G401.6 (cell line): ENCODE measurements around the gene EXOC4.

ENCODE experiments used
- FAIRE-seq: peaks from 2 replicates; lab custom pipeline; 2012; peaks lifted over from hg19 to GRCh38; lab: Jason Lieb, UNC

The EXOC4 gene

DNA sequence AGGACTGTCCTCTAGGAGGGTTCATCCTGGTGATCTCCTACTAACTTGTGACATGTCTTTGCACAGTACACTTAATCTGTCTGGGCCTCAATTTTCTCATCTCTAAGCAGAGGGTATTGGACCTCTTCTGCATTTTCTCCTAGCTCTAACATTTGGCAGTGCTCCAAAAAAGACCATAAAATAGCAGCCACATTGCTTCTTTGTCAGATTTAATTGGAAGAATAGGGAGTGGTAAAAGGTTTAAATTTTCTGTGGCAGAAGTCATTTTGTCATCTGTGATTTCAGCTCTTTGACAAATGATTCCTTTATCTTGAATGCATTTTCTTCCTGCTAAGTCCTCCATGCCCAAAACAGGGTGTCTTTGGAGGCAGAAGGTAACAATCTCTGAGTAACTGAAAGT lies 584.3 kb downstream of the EXOC4 start:
- no peak for FAIRE-seq

DNA sequence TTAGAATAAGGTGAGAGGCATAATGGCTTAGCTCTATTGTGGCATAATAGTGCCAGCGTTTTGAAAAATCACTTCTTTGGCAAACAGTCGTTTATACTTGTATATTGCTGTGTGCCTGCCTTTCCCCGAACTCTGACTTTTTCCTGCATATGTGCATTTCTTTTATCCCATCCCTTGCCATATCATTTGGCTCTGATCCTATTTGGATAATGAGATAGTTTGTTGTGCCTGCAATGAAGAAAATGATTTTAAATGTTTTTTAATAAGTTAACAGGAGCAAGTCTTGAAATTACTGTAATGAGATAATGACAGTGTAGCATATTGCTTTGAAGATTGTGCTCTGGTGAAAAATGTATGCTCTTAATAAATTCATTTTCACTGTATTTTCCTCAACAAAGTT lies 586.2 kb downstream of the EXOC4 start:
- FAIRE-seq = no peak

DNA sequence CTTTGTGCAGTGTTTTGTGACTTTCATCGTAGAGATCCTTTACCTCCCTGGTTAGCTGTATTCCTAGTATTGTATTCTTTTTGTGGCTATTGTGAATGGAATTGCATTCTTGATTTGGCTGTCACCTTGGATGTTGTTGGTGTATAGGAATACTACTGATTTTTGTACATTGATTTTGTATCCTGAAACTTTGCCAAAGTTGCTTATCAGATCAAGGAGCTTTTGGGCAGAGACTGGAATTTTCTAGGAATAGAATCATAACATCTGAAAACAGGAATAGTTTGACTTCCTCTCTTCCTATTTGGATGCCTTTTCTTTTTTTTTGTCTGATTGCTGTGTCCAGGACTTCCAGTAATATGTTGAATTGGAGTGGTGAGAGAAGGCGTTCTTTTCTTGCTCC lies 590.5 kb downstream of the EXOC4 start:
- FAIRE-seq = no peak

DNA sequence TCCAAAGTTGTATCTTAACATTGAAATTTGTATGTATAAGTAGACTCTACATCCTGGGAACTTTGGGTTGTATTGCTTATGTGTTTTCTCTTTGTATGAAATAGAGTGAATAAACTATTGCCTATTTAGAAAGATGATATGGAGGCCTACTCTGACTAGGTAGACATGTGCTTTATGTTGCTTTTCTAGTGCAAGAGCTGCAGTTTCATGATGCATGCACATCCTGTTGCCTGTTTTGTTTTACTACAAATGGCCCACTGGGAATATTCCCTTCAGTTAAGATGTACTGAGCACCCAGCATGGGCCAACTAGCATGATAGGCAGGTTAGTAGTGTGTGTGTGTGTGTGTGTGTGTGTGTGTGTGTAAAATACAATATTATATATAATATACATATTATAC lies 592.1 kb downstream of the EXOC4 start:
- FAIRE-seq = no peak

DNA sequence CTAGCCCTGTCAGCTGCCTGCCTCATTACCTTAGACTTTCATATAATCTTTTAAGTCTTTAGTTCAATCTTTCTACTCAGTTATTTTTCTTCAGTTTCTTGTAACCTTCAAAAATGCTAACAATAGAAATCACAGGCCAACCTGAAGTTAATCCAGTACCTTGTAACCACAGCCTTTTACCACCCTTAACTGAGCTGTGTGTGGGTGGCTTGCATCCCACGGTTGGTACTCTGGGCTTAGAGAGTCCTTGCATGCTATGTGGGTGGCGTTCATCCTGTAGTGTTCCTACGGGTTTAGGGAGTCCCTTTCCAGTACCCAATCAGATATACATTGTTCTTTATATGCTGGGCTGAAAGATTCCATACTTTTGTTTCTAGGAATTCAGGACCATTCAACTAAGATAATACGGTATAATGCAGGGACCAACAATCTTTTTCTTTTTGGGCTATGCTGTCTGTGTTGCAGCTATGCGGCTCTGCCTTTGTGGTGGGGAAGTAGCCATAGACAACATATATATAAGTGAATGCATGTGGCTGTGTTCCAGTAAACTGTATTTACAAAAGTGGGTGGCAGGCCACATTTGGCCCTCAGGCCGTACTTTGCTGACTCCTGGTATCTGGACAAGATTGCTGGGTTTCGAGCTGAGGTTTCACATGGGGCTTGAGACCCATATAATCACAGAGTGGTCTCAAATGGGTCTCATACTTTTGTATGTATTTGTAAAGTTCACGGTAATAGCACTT lies 593.5 kb downstream of the EXOC4 start:
- no peak for FAIRE-seq

DNA sequence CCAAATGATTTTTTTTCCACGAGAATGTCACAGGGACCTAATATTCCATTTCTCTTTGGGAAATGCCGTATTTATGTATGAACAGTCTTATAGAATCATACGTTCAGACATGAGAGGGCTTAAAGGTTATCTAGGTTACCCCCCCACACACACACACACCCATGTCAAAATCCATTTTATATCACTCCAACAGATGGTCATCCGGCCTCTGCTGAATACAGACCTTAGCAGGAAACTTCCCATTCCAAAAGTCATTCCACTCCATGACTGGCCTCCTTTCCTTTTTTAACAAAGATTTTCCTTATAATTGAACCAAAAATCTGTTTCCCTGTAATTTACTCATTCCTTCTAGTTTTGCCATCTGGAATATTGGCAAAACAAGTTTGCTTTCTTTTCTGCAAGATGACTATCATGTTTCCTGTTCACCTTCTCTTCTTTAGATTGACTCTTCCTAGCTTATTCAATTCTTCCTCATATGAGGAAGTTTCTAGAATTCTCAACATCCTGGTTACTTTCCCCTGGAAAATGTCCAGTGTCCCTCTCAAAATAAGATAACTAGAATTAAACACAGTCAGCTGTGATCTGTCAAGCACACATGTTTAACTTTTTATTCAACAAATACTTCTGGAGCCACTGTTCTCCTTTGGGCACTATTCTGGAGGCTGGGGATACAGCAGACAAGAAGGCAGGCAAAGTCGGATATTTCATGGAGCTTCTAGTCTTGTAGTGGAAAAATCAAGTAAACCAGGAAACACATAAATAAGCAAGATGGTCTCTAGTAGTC lies 597.8 kb downstream of the EXOC4 start:
- FAIRE-seq = no peak

DNA sequence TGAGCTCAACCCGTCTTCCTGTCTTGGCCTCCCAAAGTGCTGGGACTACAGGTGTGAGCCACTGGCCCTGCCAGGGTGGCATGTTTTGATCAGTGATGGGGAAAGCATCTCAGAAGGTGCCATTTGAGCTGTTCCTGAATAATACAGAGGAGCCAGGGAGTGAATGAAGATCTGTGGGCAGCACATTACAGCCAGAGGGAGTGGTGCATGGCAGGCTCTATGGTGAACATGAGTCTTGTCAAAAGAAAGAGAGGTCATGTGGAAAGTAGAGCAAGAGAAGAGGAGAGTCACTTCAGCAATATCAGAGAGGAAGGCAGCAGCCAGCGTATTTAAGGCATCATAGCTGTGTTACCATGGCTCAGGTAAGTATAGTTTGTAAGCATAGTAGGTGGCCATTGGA lies 598.5 kb downstream of the EXOC4 start:
- FAIRE-seq = no peak

DNA sequence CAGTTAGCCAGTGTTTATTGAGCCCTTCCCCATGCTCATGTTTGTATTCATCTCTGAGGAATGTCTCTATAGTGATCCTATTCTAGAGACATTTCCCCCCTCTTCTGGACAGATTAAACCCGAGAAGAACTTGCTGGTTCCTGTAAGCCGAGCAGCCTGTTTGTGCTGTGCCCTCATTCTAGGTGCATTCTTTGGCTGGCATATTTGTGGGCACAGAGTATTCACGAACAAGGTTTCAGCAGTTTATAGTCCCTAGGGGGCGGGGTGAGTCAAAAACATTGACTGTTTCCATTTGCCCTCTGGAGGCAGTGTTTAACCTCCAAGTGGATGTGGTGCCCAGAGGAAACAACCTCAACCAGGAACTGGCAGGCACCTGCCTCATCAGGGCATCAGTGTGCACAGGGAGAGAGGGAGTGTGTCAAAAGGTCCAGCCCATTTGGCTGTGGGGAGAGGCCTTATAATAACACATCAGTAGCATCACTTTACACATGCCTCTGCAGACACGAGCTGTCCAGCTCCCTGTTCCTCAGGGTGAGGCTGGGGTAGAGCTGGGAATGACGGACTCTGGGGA lies 600.9 kb downstream of the EXOC4 start:
- no peak for FAIRE-seq

DNA sequence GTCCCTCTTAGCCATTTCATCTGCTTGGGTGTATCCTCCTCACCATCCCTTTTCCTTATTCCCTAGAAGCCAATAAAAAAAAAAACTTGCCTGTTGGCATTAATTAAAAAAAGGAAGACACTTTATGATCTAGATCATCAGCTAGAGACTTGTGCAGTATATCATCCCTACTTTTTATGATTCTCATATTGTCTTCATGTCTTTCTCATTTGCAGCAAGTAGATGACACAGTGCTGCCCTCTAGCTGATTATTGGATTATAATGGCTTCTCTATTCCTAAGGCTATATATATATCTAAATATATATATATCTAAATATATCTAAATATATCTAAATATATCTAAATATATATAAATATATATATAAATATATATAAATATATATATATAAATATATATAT lies 601.9 kb downstream of the EXOC4 start:
- peak; percentile 86 for FAIRE-seq

DNA sequence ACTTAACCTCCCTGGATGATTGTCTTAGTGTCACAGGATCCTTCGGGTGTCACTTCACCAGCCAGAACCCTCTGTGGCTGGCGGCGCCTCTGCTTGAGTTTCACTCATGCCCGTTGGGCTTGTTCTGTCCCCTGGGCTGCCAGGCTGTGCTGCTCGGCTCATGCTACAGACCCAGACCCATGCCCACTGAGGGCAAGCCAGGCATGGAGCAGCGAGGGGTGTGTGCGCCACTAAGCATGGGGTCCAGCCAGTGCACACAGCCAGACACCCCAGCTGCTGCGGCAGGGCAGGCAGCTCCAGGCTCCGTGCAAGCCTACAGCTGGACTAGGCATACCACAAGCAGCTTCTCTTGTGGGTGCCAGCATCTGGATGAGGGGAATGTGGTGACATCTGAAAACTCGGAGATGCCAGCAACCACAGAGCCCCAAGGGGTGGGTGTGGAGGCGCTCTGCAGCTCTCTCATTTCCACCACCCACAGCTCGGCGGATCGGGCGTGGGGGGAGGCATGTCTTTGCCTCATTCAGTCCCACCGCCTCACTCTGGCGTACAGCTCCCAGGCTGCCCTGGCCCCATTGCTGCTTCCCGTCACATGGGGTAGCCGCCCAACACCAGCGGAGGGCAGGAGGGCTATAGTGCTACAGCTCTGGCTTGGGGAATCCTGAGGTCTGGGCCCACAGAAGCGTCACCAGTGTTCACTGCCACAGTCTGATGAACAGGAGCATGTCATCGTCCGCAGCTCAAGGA lies 604.7 kb downstream of the EXOC4 start:
- FAIRE-seq = no peak

DNA sequence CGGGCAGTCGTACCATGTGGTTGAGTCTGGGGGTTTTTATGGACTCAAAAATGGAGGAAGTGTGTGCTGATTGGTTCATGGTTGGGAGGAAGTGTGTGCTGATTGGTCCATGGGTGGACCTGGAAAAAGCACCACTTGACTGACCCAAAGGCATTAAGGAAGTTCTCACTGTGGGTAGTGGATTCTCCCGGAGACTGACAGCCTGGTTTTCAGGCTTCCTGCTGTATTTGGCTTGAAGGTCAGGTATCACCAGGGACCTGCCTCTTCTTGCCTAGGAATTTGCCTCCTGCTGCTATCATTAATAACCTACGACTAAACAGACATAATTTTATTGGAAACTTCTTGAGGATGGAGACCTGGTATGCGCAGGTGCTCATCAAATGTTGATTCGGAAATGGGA lies 605.4 kb downstream of the EXOC4 start:
- no peak for FAIRE-seq

DNA sequence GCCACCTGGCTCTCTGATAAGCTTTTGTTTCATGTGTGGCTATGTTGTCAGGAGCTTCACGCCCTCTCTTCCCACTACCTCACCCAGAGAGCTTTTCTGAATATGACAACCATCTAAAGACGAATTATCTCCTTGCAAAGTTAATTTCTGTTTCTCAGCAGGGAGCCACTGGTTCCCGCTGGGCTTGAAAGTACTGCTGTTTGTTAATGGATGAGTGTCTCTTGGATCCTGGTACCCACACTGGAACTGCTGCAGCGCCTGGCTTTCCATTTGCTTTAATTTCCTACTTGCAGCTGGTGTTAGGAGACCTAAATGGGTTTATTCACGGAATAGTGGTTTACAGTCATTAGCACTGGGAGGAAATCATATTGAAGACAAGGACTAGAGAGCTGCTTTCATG lies 606.4 kb downstream of the EXOC4 start:
- FAIRE-seq = no peak

DNA sequence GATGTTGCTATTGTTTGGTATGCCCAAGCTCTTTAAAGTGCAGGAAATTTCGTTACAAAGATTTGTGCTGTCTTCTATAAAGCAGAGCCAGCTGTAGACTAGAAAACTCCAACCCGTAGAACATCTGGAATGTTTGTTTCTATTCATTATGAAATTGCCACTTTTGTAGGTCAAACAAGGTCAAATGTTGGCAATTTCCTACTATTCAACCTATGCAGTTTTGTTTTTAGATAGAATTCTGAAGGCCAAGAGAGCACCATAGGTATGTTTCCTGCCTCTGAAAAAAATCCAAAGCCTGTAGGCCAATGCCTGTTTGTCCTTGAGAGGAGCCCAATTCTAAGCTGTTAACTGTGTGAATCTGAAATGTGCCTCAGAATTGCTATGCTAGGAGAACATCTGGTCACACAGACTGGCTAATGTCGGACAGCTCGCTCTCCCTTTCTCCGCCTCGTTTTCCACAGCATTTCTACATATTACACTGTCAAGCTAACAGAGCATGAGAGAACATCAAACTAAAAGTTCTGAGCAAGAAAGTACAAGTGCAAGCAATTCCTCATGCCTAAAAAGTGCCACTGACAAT lies 607.1 kb downstream of the EXOC4 start:
- FAIRE-seq = no peak

DNA sequence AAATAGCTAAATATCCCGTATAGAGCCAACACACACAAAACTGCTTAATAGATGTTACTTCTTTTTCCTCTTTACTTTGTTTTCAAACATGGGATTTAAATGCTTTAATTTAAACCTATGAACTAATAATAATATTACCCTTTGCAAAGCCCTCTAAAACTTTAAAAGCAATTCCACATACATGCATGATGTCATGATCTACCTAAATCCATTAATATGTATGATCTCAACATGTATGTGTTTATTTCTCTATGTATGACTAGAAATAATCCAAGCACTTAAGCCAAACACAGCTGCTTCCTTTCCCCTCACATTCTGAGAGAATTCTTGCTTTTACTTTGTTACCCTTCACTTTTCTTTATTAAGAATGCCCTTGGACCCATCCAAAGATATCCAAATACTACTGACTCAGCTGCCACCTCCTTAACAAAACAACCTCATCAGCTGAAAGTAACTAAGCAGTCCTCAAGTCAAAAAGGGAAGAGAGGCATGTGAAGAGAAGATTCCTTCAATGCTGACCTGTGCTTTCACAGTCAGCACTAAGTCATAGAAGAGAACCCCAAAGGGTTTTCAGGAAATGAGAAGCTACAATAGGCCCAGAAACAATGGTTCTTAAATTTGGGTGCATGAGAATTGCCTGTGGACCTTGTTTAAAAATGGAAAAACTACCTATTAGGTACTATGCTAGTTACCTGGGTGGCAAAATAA lies 607.9 kb downstream of the EXOC4 start:
- FAIRE-seq = no peak

DNA sequence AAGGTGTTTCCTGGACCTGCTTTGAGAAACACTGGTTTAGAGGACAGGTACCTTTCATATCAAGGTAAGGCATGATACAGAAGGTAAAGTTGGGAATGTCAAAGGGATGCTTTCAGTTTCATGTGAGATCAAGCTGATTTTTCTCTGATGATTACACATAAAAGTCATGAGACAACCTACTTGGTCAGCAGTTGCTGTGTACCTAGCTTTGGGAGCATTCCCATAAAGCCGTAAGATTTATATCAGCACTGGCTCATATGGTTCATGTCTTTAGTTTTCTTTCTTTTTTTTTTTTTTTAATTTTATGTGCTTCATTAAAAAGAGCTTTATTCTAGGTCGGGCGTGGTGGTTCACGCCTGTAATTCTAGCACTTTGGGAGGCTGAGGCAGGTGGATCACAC lies 609.0 kb downstream of the EXOC4 start:
- FAIRE-seq = no peak

DNA sequence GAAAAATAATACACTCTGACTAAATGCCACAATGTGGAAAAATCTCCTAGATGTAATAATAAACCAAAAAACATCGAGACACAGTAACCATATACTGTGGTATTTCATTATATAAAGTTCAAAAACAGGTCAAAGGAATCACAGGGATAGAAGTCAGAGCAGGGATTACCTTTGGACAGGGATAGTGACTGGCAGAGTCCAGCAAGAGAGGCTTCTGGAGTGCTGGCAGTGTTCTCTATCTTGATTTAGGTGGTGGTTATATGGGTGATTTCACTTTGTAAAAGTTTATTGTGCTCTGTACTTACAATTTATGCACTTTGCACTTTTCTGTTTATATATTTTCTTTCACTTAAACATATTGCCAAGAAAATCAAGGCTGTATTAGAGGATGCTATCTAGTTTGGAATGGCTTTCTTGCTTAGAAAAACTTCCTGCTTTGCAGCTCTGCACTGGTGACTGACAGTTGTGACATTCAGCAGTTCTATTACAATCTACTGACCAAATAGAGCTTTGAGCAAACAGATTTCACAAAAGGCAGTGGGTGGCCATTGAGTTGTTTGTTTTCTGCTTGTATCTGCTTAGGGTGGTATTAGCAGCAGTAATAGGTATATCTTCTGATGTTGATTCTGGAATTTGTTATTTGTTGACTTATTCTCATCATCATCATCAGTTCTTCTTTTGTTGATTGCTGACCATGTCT lies 610.6 kb downstream of the EXOC4 start:
- FAIRE-seq = no peak

DNA sequence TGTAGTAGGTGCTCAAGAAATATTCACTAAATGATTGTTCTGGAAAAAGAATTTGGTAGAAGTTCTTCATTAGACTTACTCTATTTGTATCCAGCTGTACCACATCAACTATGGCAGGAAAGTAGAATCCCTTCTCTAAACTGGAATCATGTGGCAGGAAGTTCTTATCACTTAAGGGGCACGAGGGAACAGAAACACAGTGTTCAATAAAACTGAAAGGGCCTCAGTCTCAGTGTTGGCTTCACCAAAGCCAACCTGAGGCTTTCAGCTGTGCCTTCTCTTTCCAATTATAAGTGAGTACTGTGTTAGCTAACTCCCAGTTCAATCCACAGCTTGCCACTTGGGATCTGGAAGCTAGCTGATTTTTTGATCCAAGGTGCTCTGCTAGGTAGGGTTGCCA lies 616.7 kb downstream of the EXOC4 start:
- no peak for FAIRE-seq

DNA sequence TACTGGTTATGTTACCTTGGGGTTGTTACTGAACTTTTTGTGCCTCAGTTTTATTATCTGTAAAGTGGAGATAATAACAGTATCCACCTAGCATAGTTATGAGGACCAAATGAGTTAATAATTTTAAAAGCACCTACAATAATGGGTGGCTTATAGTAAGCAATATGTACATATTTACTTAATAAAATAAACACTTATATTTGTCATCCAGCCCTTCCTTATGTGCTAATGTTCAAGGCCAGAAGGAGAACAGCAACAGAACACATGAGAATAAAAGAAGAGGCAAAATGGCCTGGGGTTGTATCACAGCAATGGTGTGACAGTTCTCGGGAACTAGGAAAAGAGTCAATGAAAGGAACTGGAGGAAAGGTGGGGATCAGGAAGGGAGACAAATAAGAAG lies 618.9 kb downstream of the EXOC4 start:
- FAIRE-seq = no peak

DNA sequence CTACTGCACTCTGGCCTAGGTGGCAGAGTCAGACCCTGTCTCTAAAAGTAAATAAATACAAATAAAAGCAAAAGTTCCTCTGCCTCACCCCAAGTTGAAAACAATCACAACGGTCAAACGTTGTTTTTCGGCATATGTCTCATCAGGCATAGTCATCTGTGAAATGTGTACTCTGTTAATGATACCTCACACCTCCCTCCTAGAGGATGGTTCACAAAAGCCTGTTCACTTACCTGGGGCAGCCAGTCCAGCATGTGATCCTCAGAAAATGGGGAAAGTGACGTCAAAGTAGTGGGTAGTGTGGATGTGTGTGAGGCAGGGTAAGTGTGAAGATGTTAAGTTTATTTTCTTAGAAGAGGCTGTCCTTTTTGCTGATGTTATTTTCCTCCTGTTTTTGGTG lies 620.3 kb downstream of the EXOC4 start:
- FAIRE-seq = no peak

DNA sequence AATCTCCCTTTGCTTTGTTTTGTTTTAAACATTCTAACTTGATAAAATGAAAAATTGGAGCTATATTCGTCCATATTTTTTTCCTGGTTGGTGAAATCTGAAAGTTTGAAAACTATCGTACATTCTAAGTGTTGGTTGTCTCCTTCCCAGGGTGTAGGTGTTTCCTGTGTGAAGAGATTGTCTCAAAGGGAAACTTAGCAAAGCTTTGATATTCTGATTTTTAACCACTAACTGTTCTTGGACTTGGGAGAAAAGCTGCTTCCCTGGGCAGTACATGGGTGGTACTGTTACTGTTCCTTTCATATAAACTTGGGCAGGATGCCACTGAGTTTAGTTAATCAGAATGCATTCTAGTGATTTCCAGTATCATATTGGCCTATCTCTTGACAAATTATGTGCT lies 620.8 kb downstream of the EXOC4 start:
- FAIRE-seq = no peak

DNA sequence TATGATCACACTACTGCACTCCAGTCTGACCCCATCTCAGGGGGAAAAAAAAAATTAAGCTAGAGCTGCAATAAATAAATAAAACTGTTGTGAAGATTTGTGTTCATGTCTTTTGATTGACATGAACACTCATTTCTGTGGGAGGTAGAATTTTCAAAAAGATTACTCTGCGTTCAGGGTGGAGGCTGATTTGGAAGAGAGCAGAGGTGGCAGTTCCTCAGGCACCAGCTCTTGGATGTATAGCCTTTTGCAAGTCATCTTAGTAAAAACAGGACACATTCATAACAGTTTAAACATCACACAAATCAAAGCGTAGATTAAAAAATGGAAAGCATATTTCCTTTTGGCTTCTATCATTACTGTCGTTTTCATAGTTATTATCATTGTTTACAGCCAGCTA lies 630.7 kb downstream of the EXOC4 start:
- FAIRE-seq = no peak
